ENCODE measurements around the gene KLRG1.

The KLRG1 gene

GRCh38 chr12:8946733-8947132 lies 42.6 kb upstream of the KLRG1 start:
- H3K4me2 ChIP-seq (ENCODE audit: low read length), result peak overlapping the region; percentile 90
- H4K20me1 ChIP-seq (ENCODE audit: insufficient read depth, low read length), result no peaks in the 10 kb centered on the region

GRCh38 chr12:8947737-8948136 lies 41.6 kb upstream of the KLRG1 start:
- H3K9me2 ChIP-seq (ENCODE audit: low read depth, low read length), result no peaks in the 10 kb centered on the region
- H3K4me3 ChIP-seq (ENCODE audit: low read depth, low read length, poor library complexity, severe bottlenecking), result peak overlapping the region; percentile 89
- H3K27ac ChIP-seq (ENCODE audit: low read depth, low read length, poor library complexity, severe bottlenecking), result no peak overlapping the region
- H2AFZ ChIP-seq (ENCODE audit: low read length), result no peak overlapping the region
- H3K79me2 ChIP-seq (ENCODE audit: insufficient read depth, low read length), result peaks cover 41% of the 10 kb centered on the region
- H3F3A ChIP-seq (ENCODE audit: insufficient read depth, low read length), result no peaks in the 10 kb centered on the region
- no peaks in the 10 kb centered on the region for H3K27me3 ChIP-seq (ENCODE audit: insufficient read depth, low read length)
- peak overlapping the region; percentile 89 for H3K9ac ChIP-seq (ENCODE audit: low read length)
- H3K4me2 ChIP-seq (ENCODE audit: low read length), result peak overlapping the region; percentile 90
- no peaks in the 10 kb centered on the region for H4K20me1 ChIP-seq (ENCODE audit: insufficient read depth, low read length)
- peaks cover 56% of the 10 kb centered on the region for H3K36me3 ChIP-seq (ENCODE audit: insufficient read depth, low read length)
- H3K9me3 ChIP-seq (ENCODE audit: low read length), result peaks cover 2% of the 10 kb centered on the region; the same call in 1 of the 2 replicates
- no peak for TF ChIP-seq EZH2 (IDR thresholded peaks at IDR 0.05; ENCODE audit: borderline replicate concordance, low read length)
- TF ChIP-seq CTCF (IDR thresholded peaks at IDR 0.05; ENCODE audit: low read length), result no peak
- peaks cover 36% of the 10 kb centered on the region for H3K4me1 ChIP-seq (ENCODE audit: insufficient read depth, low read length, severe bottlenecking)

More at GRCh38 chr12:8946733-8947132, 42.6 kb upstream of the KLRG1 start:
- Histone ChIP-seq H3K27ac (ENCODE audit: low read depth, low read length, poor library complexity, severe bottlenecking) (no peak overlapping the region), H3K9ac (ENCODE audit: low read length) (no peak overlapping the region), H2AFZ (ENCODE audit: low read length) (no peak overlapping the region), H3K79me2 (ENCODE audit: insufficient read depth, low read length) (peaks cover 41% of the 10 kb centered on the region), H3K4me3 (ENCODE audit: low read depth, low read length, poor library complexity, severe bottlenecking) (peak overlapping the region; percentile 89), H3K9me3 (ENCODE audit: low read length) (no peaks in the 10 kb centered on the region), H3K27me3 (ENCODE audit: insufficient read depth, low read length) (no peaks in the 10 kb centered on the region), H3K4me1 (ENCODE audit: insufficient read depth, low read length, severe bottlenecking) (peaks cover 33% of the 10 kb centered on the region), H3K36me3 (ENCODE audit: insufficient read depth, low read length) (peaks cover 61% of the 10 kb centered on the region), H3F3A (ENCODE audit: insufficient read depth, low read length) (no peaks in the 10 kb centered on the region), H3K9me2 (ENCODE audit: low read depth, low read length) (no peaks in the 10 kb centered on the region)
- TF ChIP-seq EZH2 (IDR thresholded peaks at IDR 0.05; ENCODE audit: borderline replicate concordance, low read length) (no peak), CTCF (IDR thresholded peaks at IDR 0.05; ENCODE audit: low read length) (no peak)

DNA sequence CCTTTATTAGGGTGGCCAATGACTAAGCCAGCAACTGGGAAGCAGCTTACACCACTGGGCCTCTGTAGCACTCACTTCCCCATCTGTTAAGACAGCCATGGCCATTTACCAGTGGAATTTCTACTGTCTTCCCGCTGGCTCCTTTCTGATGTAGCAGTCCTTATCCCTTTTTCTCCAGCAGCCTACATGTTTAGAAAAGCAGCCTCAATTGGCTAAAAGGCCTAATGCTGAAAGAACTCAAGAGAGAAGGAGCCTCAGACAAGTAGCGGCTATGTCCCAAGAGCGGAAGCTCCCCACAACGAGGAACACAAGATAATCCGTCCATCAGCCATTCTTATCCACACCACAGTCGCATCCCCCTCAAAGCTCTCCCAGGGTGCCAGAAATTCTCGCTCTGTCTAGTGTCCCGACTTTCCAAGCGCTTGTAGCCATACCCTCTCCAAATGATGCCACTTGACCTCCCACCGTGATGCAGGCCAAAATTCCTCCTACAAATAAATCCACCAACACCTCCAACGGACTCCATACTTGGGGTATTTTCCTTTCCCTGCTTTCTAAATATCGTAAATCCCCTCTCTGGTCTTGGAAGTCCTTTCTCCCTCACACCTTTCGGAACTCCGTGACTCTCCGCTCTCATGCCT lies 40.5 kb upstream of the KLRG1 start:
- Histone ChIP-seq H3K36me3 (ENCODE audit: insufficient read depth, low read length) (peaks cover 56% of the 10 kb centered on the region), H4K20me1 (ENCODE audit: insufficient read depth, low read length) (no peaks in the 10 kb centered on the region), H3K9me2 (ENCODE audit: low read depth, low read length) (no peaks in the 10 kb centered on the region), H3K4me1 (ENCODE audit: insufficient read depth, low read length, severe bottlenecking) (peaks cover 36% of the 10 kb centered on the region), H3K9ac (ENCODE audit: low read length) (peak overlapping the region; percentile 89), H3K79me2 (ENCODE audit: insufficient read depth, low read length) (peaks cover 41% of the 10 kb centered on the region), H2AFZ (ENCODE audit: low read length) (no peak overlapping the region), H3F3A (ENCODE audit: insufficient read depth, low read length) (no peaks in the 10 kb centered on the region), H3K4me2 (ENCODE audit: low read length) (peak overlapping the region; percentile 90), H3K4me3 (ENCODE audit: low read depth, low read length, poor library complexity, severe bottlenecking) (peak overlapping the region; percentile 89), H3K27ac (ENCODE audit: low read depth, low read length, poor library complexity, severe bottlenecking) (peak overlapping the region; percentile 79), H3K9me3 (ENCODE audit: low read length) (peaks cover 6% of the 10 kb centered on the region; the same call in 1 of the 2 replicates), H3K27me3 (ENCODE audit: insufficient read depth, low read length) (no peaks in the 10 kb centered on the region)
- TF ChIP-seq CTCF (IDR thresholded peaks at IDR 0.05; ENCODE audit: low read length) (no peak), EZH2 (IDR thresholded peaks at IDR 0.05; ENCODE audit: borderline replicate concordance, low read length) (no peak)

All from OCI-LY1 (cell line).